Breast epithelium (tissue), 4 donors: ENCODE measurements around the gene ASAP3. TPM values are rescaled to one million over a fixed set of nuclear protein-coding genes. Genes with fewer than 3 reads are reported as not detected.
A peak's percentile ranks its signal among the peaks of the same experiment; 100 is the strongest.

Experiments used
- DNase-seq, 2 donors: peaks; one replicate each; pipeline ENCODE4 v3.0.0-alpha.2; 2019; ENCODE audit warnings: low spot score in 2 of 2
- H3K27ac ChIP-seq, 2 donors: fragments of 200-600 bp; sonication (generic) in 1 of 2; one replicate each; pipeline ENCODE4 v1.5.1; 2016 to 2019; ENCODE audit warnings: mild to moderate bottlenecking in 1 of 2
- H3K27me3 ChIP-seq, 2 donors: fragments of 200-600 bp; sonication (generic) in 1 of 2; one replicate each; pipeline versions ENCODE4 v1.5.1 to v1.6.0; 2017 to 2019; ENCODE audit warnings: control low read depth in 1 of 2, mild to moderate bottlenecking in 1 of 2
- H3K36me3 ChIP-seq: fragments of 200-600 bp; one replicate; pipeline ENCODE4 v1.5.1; 2019
- H3K4me1 ChIP-seq, 2 donors: fragments of 200-600 bp; sonication (generic); one replicate each; pipeline ENCODE4 v1.5.1; 2016 to 2019; ENCODE audit warnings: control low read depth in 1 of 2
- H3K4me3 ChIP-seq, 3 donors: fragments of 200-600 bp; sonication (generic); 1 replicate in 2 of 3; 2 replicates in 1 of 3; pipeline ENCODE4 v1.5.1; 2016 to 2019; ENCODE audit warnings: mild to moderate bottlenecking in 3 of 3, moderate library complexity in 2 of 3
- H3K9me3 ChIP-seq, 2 donors: fragments of 200-600 bp; sonication (generic) in 1 of 2; one replicate each; pipeline ENCODE4 v1.5.1; 2016 to 2019; ENCODE audit warnings: control low read depth in 1 of 2
- POLR2A ChIP-seq: fragments of 450-650 bp; IDR thresholded peaks from one replicate; pipeline ENCODE4 v1.6.1; 2016; ENCODE audit warnings: antibody characterized with exemption, mild to moderate bottlenecking, moderate library complexity
- POLR2AphosphoS5 ChIP-seq, 3 donors: sonication (generic); formaldehyde crosslinking; IDR thresholded peaks; one replicate each; pipeline ENCODE4 v1.6.1; 2017; ENCODE audit warnings: antibody characterized with exemption in 3 of 3
- intact Hi-C: fragments of 100-400 bp; cut with DNase I; formaldehyde crosslinking; loops from one replicate; pipeline ENCODE4 v1.15.1; 2023; ENCODE audit warnings: low total_unique reads
- total RNA-seq, 3 donors: library from RNA; depleted of rRNA; stranded (reverse); fragments of >200 nt; gene quantifications; one replicate each; pipeline ENCODE4 v1.1.0, GENCODE V29; 2016
- TF ChIP-seq, protein P1 (sequence below), 3 donors: fragments of 450-650 bp; IDR thresholded peaks; one replicate each; pipeline ENCODE4 v1.5.1; 2016 to 2017; ENCODE audit warnings: antibody characterized with exemption in 3 of 3, mild to moderate bottlenecking in 3 of 3, moderate library complexity in 3 of 3

ASAP3 gene
- total RNA-seq, 3 donors from 2014 or later, result 47.7 to 61.6 (median 54.9) TPM

DNA sequence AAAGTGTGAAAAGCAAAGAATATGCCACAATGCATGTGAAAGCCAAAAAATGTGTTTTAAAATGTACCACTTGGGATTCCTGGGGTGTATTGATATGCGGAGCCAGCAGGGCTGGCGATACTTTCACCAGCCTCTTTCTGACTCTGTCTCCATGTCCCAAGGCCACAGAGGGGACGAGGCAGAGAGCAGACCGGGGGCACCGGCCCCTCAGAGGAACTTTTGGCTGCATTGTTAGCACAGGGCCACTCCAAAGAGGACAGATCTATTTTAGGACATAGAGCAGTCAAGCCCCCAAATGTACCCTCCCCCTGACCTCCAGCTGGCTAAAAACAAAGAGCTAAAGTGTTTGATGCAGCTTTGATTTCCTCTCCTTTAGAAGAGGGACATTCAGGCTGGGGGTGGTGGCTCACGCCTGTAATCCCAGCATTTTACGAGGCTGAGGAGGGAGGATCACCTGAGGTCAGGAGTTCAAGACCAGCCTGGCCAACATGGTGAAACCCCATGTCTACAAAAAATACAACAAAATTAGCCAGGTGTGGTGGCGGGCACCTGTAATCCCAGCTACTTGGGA is 88.7 kb downstream of the ASAP3 start:
- no peaks in the 10 kb centered on the region for H3K27me3 ChIP-seq
- intact Hi-C loops, result no loop called here

DNA sequence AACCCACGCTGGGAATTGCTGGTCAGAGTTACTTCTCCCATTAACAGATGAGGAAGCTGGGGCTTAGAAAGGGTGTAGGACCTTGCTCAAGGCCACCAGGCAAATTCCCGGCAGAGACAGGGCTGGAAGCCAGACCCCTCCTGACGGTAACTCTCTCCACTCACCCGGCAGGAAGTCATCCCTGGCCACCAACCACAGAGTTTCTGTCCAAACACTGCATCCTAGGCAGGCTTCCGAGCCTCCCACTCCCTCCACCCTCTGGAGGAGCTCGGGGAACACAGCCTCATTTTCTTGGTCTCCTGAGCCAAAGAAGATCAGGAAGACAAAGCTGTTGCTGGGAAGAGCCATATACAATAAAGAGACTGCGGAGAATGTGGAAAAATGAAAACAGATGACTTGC is 89.3 kb downstream of the ASAP3 start:
- Histone ChIP-seq H3K27ac (peak overlapping the region; percentile 85 to 92), H3K36me3 (no peaks in the 10 kb centered on the region), H3K27me3 (no peaks in the 10 kb centered on the region), H3K9me3 (no peaks in the 10 kb centered on the region), H3K4me3 (no peak overlapping the region), H3K4me1 (peaks cover 0 to 5% of the 10 kb centered on the region in 2 donors)
- peak; percentile 56 to 95 (median 81) for TF ChIP-seq POLR2AphosphoS5 (IDR thresholded peaks at IDR 0.05)
- TF ChIP-seq POLR2A, result no peak
- DNase-seq, result peak; percentile 58 to 77
- intact Hi-C loops, result no loop called here

More for the DNA sequence above, 88.7 kb downstream of the ASAP3 start:
- Histone ChIP-seq H3K27ac (peak overlapping the region; percentile 85 to 92), H3K36me3 (no peaks in the 10 kb centered on the region), H3K4me1 (peaks cover 0 to 5% of the 10 kb centered on the region in 2 donors), H3K9me3 (no peaks in the 10 kb centered on the region), H3K4me3 (no peak overlapping the region)
- no peak for DNase-seq
- no peak for TF ChIP-seq POLR2AphosphoS5 (IDR thresholded peaks at IDR 0.05)
- TF ChIP-seq, protein P1, sequence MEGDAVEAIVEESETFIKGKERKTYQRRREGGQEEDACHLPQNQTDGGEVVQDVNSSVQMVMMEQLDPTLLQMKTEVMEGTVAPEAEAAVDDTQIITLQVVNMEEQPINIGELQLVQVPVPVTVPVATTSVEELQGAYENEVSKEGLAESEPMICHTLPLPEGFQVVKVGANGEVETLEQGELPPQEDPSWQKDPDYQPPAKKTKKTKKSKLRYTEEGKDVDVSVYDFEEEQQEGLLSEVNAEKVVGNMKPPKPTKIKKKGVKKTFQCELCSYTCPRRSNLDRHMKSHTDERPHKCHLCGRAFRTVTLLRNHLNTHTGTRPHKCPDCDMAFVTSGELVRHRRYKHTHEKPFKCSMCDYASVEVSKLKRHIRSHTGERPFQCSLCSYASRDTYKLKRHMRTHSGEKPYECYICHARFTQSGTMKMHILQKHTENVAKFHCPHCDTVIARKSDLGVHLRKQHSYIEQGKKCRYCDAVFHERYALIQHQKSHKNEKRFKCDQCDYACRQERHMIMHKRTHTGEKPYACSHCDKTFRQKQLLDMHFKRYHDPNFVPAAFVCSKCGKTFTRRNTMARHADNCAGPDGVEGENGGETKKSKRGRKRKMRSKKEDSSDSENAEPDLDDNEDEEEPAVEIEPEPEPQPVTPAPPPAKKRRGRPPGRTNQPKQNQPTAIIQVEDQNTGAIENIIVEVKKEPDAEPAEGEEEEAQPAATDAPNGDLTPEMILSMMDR (IDR thresholded peaks at IDR 0.05), result no peak
- no peak for TF ChIP-seq POLR2A

DNA sequence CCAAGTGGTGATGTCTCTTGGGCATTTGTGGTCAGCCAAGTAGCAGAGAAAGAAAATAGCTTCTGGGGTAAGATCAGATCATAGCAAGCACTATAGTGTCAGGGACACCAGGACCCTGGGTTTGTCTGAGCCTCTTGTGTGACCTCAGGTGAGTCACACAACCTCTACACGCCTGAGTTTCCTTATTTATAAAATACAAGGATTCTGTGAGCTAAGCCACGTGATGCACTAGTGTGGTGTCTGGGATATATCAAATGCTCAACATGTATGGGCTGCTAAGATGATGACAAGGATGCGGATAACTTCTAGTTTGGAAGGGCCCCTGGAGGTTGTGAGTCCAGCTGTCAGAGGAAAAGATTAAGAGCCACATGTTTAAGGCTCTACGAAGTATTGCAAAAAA is 89.8 kb downstream of the ASAP3 start:
- Histone ChIP-seq H3K9me3 (no peaks in the 10 kb centered on the region), H3K4me3 (no peak overlapping the region), H3K36me3 (no peaks in the 10 kb centered on the region), H3K27me3 (no peaks in the 10 kb centered on the region), H3K27ac (peak overlapping the region; percentile 85 to 92), H3K4me1 (peaks cover 0 to 5% of the 10 kb centered on the region in 2 donors)
- no peak for DNase-seq
- TF ChIP-seq POLR2A (no peak), POLR2AphosphoS5 (IDR thresholded peaks at IDR 0.05) (no peak)
- TF ChIP-seq, protein P1 (IDR thresholded peaks at IDR 0.05), result no peak
- intact Hi-C loops, result no loop called here

DNA sequence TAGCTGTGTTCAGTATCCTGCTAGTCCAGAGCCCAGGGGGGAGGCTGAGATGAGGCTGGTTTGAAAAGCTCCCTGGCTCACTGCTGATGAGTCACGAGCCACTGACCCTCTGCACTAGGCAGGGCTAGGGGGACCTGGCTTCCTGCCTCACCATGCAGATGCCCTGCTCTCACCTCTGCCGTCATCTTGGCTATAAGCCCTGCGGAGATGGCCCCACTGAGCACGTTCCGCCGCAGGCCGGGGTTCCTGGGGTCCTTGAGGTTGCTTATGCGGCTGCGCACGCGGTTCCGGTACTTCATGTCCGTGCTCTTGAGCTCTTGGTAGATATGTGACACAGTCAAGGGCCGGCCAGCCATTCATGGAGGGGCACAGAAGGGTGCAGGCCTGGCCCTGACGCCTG is 90.3 kb downstream of the ASAP3 start:
- no peak for TF ChIP-seq POLR2A
- TF ChIP-seq POLR2AphosphoS5 (IDR thresholded peaks at IDR 0.05), result peak in 2 of 3 donors; percentile 23 to 64
- intact Hi-C loops, result no loop called here
- no peaks in the 10 kb centered on the region for H3K9me3 ChIP-seq
- peak overlapping the region in 1 of 3 donors; percentile 0 for H3K4me3 ChIP-seq
- H3K36me3 ChIP-seq, result no peaks in the 10 kb centered on the region
- H3K27ac ChIP-seq, result peak overlapping the region; percentile 85 to 92
- DNase-seq, result peak in 1 of 2 donors; percentile 31
- no peaks in the 10 kb centered on the region for H3K27me3 ChIP-seq
- H3K4me1 ChIP-seq, result peaks cover 0 to 5% of the 10 kb centered on the region in 2 donors

DNA sequence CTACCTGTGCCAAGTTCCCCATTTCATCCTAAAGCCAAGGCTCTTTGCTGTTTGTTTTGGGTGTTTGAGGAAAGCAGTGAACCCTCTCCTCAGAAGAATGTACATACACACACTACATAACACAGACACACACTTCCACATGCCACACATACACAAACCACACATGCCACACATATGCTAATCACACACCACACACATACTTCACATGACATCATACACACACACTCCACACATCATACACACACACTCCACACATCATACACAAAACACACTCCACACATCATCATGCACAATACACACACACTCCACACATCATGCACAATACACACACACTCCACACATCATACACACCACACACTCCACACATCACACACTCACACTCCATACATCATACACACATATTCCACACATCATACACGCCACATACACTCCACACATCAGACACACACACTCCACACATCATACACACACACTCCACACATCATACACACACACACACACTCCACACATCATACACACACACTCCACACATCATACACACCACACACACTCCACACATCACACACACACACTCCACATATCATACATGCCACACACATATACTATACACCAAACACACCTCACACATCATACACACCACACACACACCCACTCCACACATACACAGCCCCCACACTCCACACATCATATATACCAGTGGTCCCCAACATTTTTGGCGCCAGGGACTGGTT is 91.7 kb downstream of the ASAP3 start:
- DNase-seq, result no peak
- H3K27me3 ChIP-seq, result no peaks in the 10 kb centered on the region
- H3K4me3 ChIP-seq, result no peak overlapping the region
- intact Hi-C loops, result no loop called here
- no peak overlapping the region for H3K27ac ChIP-seq
- TF ChIP-seq POLR2A (no peak), POLR2AphosphoS5 (IDR thresholded peaks at IDR 0.05) (no peak)
- TF ChIP-seq, protein P1 (IDR thresholded peaks at IDR 0.05), result no peak
- H3K36me3 ChIP-seq, result no peaks in the 10 kb centered on the region
- H3K4me1 ChIP-seq, result peaks cover 0 to 5% of the 10 kb centered on the region in 2 donors
- H3K9me3 ChIP-seq, result no peaks in the 10 kb centered on the region

DNA sequence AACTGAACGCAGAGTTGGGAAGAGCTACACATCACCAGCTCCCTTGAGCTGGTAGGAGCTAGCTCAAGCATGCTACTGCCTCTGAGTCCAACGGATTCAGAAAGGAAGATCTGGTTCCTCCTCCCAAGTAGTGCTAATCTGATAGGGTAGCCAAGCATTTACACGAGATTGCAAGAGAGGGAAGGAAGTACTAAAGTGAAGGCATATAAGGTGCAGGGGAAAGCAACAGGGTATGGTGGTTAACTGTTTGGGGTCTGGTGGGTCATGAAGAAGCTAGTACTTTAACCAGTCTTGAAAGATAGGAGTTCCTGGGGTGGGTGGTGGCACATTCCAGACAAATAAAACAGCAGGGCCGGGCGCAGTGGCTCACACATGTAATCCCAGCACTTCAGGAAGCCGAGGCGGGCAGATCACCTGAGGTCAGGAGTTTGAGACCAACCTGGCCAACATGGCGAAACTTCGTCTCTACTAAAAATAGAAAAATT is 94.1 kb downstream of the ASAP3 start:
- intact Hi-C loops, result loop anchor here (5.0 kb wide), 1 partner anchor 738 kb away; the partner anchor contains the start of gene C1QB

More for the DNA sequence above, 94.1 kb downstream of the ASAP3 start:
- DNase-seq, result no peak
- H3K4me3 ChIP-seq, result no peak overlapping the region
- no peaks in the 10 kb centered on the region for H3K27me3 ChIP-seq
- H3K36me3 ChIP-seq, result no peaks in the 10 kb centered on the region
- no peak for TF ChIP-seq POLR2AphosphoS5 (IDR thresholded peaks at IDR 0.05)
- TF ChIP-seq POLR2A, result no peak
- TF ChIP-seq, protein P1 (IDR thresholded peaks at IDR 0.05), result no peak
- no peak overlapping the region for H3K27ac ChIP-seq
- peaks cover 0 to 4% of the 10 kb centered on the region in 2 donors for H3K4me1 ChIP-seq
- no peaks in the 10 kb centered on the region for H3K9me3 ChIP-seq
